ENCODE results near the gene DUSP10.
A peak's percentile ranks its signal among the peaks of the same experiment; 100 is the strongest.

DUSP10 gene

DNA sequence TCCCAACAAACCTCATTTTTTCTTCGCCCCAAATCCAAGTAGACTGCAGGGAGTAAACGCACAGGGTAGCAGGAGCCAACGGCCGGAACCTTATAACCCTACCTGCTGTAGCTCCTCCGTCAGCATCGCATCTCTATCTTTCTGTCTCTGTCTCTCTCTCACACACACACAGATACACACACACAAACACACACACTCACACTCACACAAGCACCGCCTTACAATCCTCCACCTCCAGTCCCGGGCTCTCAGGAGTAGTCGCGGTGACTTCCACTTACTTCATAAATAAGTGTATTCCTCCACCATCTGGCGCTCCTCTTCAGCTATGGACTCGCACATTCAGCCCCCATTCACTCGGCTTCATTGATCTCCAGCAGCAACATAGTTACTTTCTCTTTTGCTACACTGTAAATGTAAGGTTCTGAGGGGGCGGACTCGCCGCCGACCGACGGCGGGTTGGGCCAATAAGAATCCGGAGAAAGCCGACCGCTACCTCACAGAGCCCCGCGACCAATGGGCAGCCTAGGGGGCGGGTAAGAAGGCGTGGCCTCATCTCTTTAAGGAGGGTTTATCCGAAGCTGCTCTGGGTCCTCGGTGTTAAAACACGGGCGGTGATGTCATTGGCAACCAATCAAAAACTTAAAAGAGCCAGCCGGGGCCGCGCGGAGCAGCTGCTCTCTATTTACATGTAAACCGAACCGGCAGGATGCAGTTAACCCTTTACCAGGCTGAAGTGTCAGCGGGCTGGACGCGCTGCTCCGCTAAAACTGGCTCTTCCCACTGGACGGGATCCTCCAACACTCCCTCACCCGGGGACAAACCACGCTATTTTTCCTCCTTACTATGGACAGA, at the start of gene DUSP10:
DUSP10 (minus strand) TSS at position 387 of the 852 bp plus-strand sequence. CDS start 2,345 bp downstream, outside the sequence.
- peak; percentile 99 for DNase-seq

DNA sequence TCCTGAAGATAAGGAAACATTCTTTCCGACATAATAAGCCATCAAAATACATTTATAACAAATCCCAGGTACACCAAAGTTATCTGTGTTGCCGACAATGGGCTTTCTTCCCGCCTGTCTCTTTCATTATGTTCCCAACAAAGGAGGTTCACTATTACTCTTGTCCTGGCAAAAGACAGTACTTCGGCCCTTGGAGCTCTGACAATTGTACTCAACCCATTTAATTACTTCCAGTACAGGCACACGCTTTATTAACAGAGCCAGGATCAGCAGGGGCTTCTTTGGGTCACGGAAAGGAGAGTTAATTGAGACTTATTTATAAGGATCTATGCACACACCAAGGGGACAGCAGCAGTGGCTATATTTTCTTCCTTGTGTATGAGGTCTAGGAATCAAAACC, 46.6 kb upstream of the DUSP10 start:
- no peak for DNase-seq

DNA sequence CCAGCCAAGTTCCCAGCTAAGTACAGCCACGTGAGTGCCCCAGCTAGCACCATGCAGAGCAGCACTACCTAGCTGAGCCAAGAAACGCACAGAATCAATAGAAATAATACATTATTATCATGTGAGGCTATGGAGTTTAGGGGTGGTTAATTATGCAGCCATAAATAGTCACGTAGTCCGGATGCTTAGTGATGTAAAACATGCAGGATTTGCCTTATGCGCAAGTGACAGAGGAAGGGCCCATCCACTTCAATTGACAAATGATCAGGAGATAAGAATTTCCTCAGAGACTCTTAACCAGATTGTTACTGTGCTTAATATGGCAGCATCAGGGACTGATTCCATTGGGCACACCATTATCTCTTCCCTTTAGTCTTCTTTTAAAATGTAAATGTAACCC, 44.8 kb upstream of the DUSP10 start:
- DNase-seq, result no peak

DNA sequence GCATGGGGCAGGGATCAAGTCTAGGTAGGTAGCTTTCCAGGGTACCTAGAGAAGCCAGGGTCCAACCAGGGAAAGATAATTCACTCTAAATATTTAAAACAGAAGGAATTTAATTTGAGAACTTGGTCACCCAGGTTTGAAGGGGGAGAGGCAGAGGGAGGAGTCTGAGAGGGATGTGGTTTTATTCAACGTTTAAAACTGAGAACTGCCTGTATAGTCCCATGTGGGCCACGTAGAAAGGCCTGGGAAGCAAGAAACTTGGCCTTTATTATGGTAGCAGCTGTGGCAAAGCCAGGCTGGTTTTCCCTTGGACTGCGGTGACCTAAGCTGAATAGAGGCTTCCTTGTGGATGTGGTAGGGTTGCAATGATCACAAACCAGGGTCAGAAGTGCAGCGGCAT, 42.0 kb upstream of the DUSP10 start:
- no peak for DNase-seq

DNA sequence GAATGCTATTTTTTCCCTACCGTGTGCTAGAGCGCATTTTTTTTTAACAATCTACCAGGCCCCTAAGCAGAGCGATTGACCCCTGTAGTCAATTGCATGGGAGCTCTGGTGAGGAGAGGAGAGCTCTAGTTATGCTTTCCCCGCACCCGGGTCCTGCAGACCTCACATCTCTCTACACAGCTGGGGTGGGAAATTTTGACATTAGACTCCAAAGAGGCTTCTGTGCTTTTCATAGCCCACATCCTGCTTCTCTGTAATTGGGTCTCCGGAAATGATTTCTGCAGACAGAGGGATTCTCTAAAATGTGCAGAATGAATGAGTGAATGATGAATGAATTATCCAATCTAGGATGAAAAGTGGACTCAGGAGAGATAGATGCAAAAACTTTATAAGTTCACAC, 41.5 kb upstream of the DUSP10 start:
- no peak for DNase-seq

DNA sequence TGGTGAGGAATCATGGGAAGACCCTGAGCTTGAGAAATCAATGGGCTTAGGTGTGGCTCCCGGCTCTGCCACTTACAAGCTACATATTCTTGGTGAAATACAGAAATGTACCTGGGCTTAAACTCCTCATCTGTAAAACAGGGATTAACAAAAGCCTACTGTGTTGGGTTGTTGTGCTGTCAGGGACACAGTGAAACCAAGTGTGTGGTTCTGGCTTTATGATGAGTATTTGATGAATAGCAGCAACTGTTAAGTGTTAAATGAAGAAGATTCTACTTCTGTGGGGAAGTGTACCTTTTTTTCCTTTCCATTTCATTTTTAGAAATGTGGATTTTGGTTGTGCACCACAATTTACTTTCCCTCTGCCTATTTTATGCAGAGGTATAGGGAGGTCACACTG, 41.1 kb upstream of the DUSP10 start:
- DNase-seq, result no peak

DNA sequence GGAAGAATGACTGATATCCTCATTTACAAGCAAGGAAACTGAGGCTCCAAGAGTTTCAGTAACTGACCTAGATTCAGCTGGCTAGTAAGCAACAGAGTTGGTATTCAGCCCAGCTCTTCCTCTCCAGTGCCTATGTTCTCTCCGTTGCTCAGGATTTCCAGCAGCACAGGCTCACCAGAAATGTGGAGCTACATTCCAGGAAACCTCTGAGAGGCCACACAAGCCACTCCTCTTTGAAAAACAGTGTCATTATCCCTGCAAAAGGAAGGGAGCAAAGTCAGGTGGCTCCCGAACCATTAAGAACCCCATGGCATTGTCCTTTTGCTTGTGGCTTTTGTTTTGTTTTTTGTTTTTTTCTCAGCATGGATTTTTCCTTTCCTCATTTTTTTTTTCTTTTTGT, 40.6 kb upstream of the DUSP10 start:
- no peak for DNase-seq

DNA sequence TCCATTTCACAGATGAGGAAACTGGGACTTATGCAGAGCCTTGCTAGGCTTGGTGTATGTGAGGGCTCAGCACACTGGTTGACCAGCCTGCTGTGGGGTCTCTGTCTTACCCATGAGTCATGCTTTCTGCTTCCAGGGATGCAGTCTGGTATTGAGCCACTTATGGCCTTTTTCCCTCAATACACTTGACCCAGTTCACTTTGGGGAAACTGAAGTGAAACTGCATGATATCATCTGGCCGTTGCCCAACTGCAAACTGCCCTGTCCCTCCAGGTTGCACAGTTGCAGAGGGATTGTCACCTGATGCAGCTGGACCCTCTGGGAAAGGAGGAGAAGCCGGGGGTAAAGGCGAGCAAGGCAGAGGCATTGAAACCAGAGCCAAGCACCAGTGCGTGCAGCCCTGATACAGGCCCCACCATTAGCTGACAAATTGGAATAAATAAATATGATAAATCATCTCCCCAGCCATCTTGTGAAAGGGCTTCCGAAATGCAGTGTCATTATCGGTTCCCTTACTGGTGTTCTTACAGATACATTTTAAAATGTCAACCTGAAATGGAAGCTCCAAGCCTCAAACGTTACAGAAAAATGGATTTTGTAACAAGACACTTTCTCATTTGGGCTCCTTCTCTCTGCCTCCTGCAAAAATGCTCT, 39.3 kb upstream of the DUSP10 start:
- DNase-seq, result no peak

DNA sequence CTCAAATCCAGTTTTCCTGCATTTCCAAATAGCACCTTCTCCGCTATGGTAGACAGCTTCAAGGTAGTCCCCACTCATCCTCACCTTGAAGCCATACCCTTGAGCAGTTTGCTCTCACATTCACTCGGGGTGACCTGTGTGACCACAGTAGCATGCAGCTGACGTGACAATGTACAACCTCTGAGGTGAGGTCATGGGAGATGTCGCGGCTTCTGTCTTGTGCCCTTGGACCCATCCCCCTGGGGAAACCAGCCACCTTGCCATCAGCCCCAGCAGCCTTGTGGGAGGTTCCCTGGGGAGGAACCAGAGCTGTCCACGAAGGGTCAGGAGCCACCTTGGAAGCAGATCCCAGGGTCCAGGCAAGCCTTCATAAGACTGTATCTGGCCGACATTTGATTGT, 38.3 kb upstream of the DUSP10 start:
- no peak for DNase-seq

DNA sequence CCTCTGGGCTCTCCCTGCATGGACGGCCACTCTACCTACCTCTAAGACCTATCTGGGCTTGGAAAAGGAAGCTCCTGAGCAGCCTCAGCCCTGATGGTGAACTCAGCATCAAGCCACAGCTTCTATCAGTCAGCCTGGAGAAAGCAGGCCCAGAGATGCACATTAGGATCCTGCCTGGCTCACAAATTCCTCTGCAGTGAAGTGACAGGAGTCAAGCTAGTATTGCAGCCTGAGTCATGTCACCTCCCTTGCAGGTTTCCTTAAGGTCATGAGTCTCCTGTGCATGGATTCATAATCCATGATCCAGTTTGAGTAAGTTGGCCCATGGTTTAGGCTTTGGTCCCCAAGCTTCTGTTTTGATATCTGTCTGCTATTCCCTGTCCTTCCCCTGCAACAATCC, 37.9 kb upstream of the DUSP10 start:
- no peak for DNase-seq

DNA sequence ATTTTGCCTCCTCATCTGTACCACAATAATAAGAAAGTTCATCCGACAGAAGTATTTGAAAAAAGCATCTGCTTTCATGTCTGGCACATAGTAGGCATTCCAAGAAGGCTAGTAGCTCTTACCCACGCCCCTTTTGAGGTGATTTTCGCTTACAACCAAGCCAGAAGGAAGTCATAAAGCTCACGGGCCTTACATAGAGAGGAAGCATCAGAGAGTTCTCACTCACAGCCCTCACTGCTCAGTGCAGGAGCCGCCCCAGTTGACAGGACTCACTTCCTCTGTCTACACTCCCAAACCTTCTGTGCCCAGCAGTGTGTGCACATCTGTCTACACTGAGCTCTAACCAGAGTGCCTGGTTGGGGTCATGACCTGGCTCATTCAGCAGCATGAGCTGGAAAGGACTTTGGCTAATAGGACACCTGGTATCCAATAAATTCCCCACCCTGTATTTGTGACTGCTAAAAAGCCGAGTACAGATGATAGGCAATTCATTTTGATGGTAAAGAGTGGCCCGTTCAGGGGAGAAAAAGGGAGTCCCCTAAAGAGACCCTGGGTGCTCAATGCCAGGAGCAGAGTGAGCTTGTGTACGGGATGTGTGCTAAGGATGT, 36.8 kb upstream of the DUSP10 start:
- DNase-seq, result no peak

DNA sequence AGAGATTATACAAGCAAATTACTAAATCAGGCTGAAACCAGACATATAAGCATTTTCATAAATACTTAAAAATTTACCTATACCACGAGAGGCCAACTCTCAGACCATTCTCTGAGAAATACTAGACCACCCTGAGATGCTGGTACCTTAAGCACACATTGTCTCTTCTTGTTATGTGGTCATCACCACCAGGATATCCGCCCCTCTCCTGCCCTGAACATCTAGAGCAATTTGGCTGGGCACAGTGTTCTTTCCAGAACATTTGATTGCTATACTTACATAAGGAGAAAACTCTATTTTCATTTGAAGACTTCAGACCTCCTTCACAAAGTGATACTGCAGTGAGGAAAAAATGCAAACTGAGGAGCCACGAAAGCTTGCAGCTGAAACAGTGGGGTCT, 36.2 kb upstream of the DUSP10 start:
- DNase-seq, result no peak

DNA sequence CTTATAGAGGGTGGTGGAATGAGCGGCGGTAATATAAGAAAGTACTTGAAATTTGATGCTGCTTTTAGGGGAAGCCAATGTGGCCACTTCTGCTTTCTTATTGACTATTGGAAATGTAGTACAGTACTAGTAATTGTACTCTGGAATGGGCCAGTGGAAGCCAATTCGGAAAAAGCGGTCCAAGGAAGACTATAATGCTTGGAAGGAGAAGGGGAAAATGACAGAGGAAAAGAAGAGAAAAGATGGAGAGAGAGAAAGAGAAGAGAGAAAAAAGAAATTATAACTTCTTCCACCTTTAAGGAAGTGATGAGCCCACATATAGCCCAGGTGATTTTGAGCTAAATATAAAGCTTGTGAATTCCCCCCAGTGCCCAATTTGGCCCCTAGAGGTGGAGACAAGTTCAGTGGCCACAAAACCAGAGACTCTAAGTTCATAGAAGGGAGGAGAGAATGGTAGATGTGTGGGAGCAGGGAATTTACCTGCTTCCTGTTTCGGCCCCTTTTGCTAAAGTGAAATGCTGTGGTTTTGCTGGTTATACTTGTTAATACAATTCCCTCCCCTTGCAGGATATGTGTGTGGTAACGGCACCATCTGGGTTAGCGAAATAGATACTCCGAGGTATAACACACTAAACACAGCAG, 35.7 kb upstream of the DUSP10 start:
- no peak for DNase-seq

DNA sequence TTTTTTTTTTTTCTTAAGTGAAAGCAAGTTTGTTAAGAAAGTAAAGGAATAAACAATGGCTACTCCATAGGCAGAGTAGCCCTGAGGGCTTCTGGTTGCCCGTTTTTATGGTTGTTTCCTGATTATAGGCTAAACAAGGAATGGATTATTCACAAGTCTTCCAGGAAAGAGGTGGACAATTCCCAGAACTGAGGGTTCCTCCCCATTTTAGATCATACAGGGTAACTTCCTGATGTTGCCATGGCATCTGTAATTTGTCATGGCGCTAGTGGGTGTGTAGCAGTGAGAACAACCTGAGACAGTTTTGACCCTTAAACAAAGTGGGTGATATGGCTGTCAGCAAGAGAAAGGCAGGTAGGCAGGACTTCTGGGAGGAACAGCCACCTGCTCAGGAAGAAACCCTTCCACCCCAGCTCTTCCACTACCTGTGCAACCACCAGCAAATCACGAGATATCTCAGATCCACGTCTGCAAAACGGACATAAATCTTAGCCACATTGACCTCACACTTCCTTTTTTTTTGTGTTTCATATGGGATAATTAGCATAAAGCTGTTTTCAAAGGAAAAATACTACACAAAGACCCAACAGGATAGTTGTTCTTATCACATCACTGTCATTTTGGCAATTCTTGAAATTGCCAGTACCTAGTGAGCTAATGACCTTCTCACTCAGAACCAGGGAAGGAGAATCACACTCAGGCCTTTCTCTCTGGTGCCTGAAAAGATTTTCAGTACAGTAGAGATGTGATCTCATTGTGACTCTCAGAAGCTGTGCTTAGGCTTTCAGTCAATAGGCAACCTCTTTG, 34.8 kb upstream of the DUSP10 start:
- DNase-seq, result peak; percentile 52

DNA sequence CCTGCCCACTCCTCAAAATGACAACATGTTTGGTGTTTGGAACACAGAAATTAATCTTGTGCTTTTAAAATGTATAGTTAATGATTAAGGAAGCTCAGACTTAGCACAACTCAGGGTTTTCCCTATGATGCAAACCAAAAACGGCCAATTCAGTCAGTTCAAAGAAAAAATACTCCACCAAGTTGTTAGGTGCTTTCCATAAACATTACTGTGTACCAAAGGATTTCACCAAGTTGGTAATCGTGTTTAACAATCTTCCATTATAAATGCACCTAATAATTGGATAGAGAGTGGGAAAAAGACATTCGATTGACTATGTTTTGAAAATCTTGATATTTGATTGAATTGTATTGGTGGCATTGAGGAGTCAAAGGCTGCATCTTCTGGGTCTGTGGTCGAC, 33.3 kb upstream of the DUSP10 start:
- DNase-seq, result no peak

DNA sequence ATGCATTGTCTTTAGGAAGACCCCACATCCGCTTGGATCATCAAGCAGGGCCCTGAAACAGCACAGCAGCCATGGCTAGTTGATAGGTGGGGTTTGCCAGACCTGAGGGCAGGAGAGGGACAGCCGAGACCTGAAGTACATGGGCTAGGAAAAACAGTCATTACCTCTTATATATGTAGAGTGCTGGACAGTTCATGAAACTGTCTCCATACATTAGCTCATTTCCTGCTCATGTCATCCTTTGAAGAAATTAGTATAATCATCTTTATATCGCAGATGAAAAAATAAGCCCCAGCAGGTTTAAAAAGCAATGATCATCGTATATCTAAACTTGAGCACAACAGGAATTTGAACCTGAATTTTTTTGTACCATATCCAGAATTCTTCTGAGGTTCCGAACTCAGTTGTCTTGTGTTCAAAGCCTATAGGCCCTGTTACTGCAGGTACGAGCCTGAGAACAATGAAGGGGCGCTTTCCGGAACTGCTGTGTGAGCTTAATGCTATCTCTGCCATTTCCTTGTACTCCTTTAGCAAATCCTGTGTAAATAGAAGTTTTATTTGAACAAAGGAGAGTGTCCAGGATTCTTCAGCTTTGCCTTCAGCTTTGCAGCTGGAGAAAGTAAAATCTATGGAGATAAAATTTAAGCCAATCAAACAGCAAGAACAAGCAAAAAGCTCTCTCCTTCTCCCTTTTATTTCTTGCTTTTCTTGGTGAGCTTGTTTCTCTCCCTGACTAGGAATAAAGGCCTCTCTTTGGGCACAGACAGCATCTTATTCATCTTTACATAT, 32.4 kb upstream of the DUSP10 start:
- DNase-seq, result no peak

DNA sequence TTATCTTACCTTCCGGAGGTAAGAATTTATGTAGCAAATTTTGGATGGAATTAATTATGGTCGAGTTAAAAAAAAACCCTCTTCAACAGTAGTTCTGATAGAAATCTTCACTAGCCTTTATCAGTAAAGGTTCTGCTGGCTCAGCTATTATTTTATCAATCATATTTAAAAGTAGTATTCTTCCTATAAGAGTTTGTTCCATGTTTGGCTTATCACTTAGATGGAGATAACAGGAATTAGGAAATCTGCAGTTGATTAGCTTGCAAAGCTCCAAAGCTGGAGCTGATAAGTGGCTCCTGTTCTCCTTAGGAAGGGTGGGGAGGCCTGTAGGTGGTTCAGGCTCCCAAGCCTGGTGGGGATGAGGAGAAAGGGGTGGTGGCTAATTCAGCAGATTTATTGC, 31.5 kb upstream of the DUSP10 start:
- DNase-seq, result no peak

DNA sequence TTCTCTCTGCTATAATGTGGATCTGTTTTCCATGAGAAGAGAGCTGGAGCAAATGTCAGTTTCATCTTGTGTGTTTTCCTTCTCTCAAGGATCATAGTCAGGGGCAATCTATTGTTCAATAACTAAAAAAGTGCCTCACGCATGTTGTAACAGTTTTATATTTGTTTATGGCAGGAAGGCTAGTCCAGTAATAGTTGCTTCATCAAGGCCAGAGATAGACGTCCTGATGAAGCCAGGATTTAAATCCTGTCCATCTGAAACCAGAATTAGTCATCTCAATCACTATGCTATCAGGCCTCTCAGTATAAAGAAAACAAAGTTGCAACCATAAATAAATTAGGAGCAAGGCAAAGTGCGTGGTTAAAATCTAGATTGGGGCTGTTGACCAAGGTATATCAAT, 30.2 kb upstream of the DUSP10 start:
- no peak for DNase-seq

DNA sequence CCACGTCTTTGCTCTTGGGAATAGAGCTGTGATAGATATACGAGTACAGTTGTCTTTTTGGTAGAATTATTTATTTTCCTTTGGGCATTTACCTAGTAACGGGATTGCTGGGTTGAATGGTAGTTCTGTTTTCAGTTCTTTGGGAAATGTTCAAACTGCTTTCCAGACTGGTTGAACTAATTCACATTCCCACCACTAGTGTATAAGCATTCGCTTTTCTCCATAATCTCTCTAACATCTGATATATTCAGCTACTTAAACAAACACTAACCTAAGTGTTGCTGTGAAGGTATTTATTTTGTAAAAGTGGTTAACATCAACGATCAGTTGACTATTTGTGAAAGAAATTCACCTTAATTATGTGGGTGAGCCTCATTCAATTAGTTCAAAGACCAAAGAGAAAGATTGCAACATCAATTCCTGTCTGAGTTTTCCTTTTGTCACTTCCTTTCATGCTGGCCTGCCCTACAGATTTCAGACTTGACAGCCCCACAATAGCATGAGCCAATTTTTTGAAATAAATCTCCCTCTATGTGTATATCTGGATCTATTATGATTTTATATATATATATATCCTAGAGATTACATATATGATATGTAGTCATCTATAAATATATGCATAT, 26.7 kb upstream of the DUSP10 start:
- no peak for DNase-seq

DNA sequence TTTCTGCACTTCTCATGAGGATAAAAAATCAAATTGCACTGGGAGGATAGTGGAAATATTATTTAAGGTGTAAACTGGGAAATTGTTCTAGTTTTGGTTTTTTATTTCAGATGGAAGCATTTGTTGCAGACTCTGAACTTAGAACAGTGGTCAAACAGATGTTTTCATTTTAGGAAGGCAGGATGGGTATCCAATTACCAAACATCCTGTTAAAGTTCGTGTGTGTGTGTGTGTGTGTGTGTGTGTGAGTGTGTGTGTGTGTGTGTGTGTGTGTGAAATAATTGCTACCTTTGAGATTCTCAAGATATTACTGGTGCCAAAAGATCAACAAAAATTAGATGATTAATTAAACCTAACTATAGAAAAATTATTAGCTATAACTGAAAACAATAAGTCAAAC, 24.3 kb upstream of the DUSP10 start:
- DNase-seq, result no peak

DNA sequence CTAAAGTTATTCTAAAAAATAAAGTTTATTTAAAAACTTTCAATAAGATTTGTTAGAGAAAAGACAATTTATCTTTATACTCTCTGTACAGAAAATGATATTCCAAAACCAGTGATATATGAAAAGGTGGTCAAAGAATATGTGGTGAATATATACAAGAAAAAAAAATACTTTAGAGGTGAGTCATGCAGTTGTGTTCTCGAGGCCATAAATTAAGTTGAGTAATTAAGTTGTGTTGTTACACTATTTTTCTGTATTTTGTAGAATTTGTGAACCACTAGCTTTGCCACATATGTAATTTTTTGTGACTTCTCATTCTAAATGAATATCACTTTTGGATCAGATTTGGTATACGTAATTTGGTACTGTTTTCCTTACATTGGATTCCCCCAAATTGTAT, 23.6 kb upstream of the DUSP10 start:
- no peak for DNase-seq

DNA sequence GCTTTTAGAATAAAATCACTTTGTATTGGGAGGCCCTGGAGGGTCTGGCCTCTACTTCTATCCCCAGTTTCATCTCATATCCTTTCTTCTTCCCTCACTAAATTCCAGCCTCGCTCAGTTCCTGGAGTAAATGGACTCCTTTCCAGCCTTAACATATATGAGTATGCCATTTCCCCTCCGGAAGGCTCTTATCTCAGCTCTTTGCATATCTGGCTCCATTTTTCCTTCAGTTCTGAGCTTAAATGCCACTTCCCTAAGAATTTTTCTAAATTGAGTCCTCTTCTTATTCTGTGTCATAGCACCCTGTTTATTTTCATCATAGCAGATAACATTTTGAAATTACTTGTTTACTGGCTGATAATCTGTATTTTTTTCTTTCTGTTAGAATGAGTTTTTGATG, 20.2 kb upstream of the DUSP10 start:
- no peak for DNase-seq
